HG02798 (cell line): ENCODE measurements around the gene OLIG2.

ENCODE experiments used
- ATAC-seq: cut with Tn5 transposase; IDR thresholded peaks from one replicate; pipeline ENCODE4 v1.9.1; 2021; ENCODE audit warnings: mild to moderate bottlenecking; ENCODE audit not compliant: unreplicated experiment, poor library complexity

The OLIG2 gene

DNA sequence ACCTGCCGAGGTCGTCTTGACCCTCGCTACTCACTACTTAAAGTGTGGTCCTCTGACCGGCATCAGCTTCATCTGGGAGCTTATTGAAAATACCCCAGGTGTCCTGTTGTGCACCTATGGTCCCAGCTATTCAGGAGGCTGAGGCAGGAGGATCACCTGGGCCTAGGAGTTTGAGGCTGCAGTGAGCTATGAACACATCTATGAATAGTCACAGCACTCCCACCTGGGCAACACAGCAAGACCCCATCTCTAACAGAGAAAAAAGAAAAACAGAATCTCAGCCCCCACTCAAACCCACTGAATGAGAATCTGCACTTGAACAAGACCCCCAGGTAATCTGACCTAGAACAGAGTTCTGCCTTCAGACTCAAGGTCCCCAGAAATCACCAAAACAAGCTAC lies 35.5 kb downstream of the OLIG2 start:
- no peak for ATAC-seq

DNA sequence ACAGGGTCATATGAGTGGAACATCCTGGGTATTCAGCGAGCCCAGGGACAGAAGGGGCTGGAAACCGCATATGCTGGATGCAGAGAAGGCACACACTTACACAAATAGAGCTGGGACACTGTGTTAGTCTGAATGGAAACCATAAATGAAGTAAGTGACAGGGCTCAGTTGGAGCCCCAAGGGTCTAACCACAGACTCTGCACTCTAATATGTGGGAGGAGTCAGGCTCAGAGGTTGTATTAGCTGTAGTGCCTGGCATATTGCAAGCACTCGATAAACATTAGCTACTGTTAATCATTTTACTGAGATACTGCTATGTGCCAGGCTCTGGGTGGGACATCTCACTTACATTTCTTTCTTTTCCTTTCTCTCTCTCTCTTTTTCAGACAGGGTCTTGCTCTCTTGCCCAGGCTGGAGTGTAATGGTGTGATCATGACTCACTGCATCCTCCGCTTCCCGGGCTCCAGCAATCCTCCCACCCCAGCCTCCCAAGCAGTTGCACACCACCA lies 37.7 kb downstream of the OLIG2 start:
- no peak for ATAC-seq

DNA sequence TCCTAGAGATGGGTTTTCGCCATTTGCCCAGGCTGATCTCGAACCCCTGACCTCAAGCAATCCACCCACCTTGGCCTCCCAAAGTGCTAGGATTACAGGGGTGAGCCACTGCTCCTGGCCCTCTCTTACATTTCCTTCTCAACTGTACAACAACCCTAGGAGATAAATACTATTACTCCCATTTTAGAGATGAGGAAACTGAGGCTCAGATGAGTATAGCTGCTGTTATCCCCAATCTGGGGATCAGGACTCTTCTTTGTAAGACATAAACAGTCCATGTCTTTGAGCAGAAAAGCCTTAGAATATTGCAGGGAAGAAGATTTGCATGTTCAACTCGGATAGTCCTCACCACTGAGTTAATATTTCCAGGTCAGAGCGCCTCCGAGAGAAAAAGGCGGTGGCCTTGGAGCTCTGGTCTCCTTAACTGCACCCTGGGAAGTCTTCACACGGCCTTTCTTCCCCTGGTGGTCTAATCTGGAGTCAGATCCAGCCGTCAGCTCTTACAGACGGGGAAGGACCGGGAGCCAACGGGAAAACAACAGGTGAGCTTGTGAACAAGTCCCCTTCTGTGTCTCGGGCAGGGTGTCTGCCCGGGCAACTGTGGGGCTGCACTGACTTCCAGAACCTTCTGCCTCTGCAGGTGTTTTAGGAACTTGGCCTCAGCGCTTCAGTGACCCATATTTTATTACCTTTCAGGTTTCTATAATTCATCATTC lies 38.3 kb downstream of the OLIG2 start:
- no peak for ATAC-seq

- no peak for ATAC-seq
These were observed 39.1 kb downstream of the OLIG2 start for GRCh38 chr21:33064623-33065390.

- no peak for ATAC-seq
These were observed 41.3 kb downstream of the OLIG2 start for GRCh38 chr21:33067043-33067442.

DNA sequence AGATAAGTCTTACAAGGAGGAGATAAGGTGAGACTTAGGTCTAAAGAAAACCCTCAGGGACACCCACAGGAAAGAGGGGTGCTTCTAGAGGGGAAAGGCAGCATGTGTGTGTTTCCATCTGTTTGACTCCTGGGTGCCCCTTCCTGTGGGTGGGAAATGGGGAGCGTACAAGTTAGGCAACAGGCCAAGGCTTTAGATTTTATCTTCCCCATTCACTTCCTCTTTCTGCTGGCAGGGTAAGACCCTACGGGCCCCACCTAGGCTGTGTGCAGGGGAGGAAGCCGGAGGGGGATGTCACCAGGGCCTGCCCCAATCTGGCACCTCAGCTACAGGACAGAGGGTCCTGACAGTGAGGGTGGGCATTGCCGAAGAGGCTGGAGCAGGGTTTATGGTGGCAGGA lies 41.7 kb downstream of the OLIG2 start:
- ATAC-seq = no peak

DNA sequence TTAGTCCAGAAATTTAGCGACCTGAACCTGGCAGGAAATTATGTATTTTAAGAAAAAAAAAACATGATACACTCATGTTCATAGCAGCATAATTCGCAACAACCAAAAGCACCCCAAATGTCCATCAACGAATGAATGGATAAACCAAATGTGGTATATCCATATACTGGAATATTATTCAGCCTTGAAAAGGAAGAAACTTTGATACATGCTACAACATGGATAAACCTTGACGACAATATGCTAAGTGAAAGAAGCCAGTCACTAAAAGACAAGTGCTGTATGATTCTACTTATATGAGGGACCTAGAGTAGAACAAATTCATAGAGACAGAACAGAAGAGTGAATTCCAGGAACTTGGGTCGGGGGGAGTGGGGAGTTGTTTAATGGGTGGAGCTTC lies 43.5 kb downstream of the OLIG2 start:
- no peak for ATAC-seq

DNA sequence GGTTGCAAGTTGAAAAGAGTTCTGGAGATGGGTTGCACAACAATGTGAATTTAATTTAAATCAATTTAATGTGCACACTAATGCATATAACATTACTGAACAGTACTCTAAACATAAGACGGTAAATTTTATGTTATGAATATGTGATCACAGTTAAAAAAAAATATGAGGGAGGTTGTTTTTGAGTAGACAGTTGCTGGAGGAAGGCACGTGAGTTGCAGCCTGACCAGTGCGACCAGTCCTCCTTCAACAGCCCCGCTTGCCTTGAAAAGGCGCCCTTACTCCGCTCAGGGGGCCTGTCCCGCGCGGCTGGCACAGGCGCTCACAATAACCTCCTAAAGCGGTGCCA lies 43.9 kb downstream of the OLIG2 start:
- ATAC-seq = no peak

- no peak for ATAC-seq
These were observed 44.4 kb downstream of the OLIG2 start, which contains the start of gene OLIG1 for GRCh38 chr21:33069994-33070743. OLIG1 (plus strand) TSS chr21:33070141; CDS start chr21:33070247, 106 bp downstream.

DNA sequence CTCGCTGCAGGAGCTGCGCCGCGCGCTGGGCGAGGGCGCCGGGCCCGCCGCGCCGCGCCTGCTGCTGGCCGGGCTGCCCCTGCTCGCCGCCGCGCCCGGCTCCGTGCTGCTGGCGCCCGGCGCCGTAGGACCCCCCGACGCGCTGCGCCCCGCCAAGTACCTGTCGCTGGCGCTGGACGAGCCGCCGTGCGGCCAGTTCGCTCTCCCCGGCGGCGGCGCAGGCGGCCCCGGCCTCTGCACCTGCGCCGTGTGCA lies 44.9 kb downstream of the OLIG2 start:
- ATAC-seq = no peak

DNA sequence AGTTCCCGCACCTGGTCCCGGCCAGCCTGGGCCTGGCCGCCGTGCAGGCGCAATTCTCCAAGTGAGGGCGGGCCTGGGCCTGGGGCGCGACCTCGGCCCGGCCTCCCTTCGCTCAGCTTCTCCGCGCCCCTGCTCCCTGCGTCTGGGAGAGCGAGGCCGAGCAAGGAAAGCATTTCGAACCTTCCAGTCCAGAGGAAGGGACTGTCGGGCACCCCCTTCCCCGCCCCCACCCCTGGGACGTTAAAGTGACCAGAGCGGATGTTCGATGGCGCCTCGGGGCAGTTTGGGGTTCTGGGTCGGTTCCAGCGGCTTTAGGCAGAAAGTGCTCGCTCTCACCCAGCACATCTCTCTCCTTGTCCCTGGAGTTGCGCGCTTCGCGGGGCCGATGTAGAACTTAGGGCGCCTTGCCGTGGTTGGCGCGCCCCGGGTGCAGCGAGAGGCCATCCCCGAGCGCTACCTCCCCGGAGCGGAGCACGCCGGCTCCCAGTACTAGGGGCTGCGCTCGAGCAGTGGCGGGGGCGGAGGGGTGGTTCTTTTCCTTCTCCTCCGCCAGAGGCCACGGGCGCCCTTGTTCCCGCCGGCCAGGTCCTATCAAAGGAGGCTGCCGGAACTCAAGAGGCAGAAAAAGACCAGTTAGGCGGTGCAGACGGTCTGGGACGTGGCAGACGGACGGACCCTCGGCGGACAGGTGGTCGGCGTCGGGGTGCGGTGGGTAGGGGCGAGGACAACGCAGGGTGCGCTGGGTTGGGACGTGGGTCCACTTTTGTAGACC lies 45.4 kb downstream of the OLIG2 start:
- ATAC-seq = no peak

- ATAC-seq = no peak
These were observed 46.1 kb downstream of the OLIG2 start for GRCh38 chr21:33071770-33072306.

GRCh38 chr21:33073636-33074035 lies 47.9 kb downstream of the OLIG2 start:
- ATAC-seq = no peak

- ATAC-seq = no peak
These were observed 49.4 kb downstream of the OLIG2 start for GRCh38 chr21:33075128-33075527.

- no peak for ATAC-seq
These were observed 50.0 kb downstream of the OLIG2 start for GRCh38 chr21:33075596-33076195.

GRCh38 chr21:33076600-33077329 lies 51.0 kb downstream of the OLIG2 start:
- ATAC-seq = no peak
